ENCODE measurements around the gene ADAMTS17.

ADAMTS17 gene

GRCh38 chr15:100198442-100198841 lies 143.3 kb downstream of the ADAMTS17 start:
- no peaks in the 10 kb centered on the region for H3K36me3 ChIP-seq (ENCODE audit: control insufficient read depth, insufficient read depth, low read length)
- H2AFZ ChIP-seq: no peak overlapping the region
- no peak for TF ChIP-seq CTCF (IDR thresholded peaks at IDR 0.05)
- H3K9me3 ChIP-seq (ENCODE audit: control insufficient read depth, low read length): no peaks in the 10 kb centered on the region
- no peak overlapping the region for H3K4me3 ChIP-seq (ENCODE audit: low read depth, low read length)
- H3K9ac ChIP-seq: no peak overlapping the region
- H3K4me2 ChIP-seq (ENCODE audit: low read length): no peak overlapping the region
- H3K4me1 ChIP-seq: no peaks in the 10 kb centered on the region
- no peaks in the 10 kb centered on the region for H3K79me2 ChIP-seq
- H3K27me3 ChIP-seq (ENCODE audit: control insufficient read depth, insufficient read depth, low read length): no peaks in the 10 kb centered on the region
- no peak overlapping the region for H3K27ac ChIP-seq

GRCh38 chr15:100196326-100197058 lies 145.3 kb downstream of the ADAMTS17 start:
- no peaks in the 10 kb centered on the region for H3K9me3 ChIP-seq (ENCODE audit: control insufficient read depth, low read length)
- H3K36me3 ChIP-seq (ENCODE audit: control insufficient read depth, insufficient read depth, low read length): no peaks in the 10 kb centered on the region
- H3K4me2 ChIP-seq (ENCODE audit: low read length): no peak overlapping the region
- no peak overlapping the region for H3K4me3 ChIP-seq (ENCODE audit: low read depth, low read length)
- H2AFZ ChIP-seq: no peak overlapping the region
- no peak for TF ChIP-seq CTCF (IDR thresholded peaks at IDR 0.05)
- no peak overlapping the region for H3K9ac ChIP-seq
- no peaks in the 10 kb centered on the region for H3K79me2 ChIP-seq
- no peaks in the 10 kb centered on the region for H3K27me3 ChIP-seq (ENCODE audit: control insufficient read depth, insufficient read depth, low read length)
- H3K27ac ChIP-seq: no peak overlapping the region
- H3K4me1 ChIP-seq: no peaks in the 10 kb centered on the region

GRCh38 chr15:100194996-100195395 lies 146.8 kb downstream of the ADAMTS17 start:
- Histone ChIP-seq H3K4me3 (ENCODE audit: low read depth, low read length) (no peak overlapping the region), H3K9me3 (ENCODE audit: control insufficient read depth, low read length) (no peaks in the 10 kb centered on the region), H2AFZ (no peak overlapping the region), H3K79me2 (no peaks in the 10 kb centered on the region), H3K36me3 (ENCODE audit: control insufficient read depth, insufficient read depth, low read length) (no peaks in the 10 kb centered on the region), H3K27me3 (ENCODE audit: control insufficient read depth, insufficient read depth, low read length) (no peaks in the 10 kb centered on the region), H3K9ac (no peak overlapping the region), H3K4me1 (no peaks in the 10 kb centered on the region), H3K27ac (no peak overlapping the region), H3K4me2 (ENCODE audit: low read length) (no peak overlapping the region)
- no peak for TF ChIP-seq CTCF (IDR thresholded peaks at IDR 0.05)

GRCh38 chr15:100193277-100193860 lies 148.4 kb downstream of the ADAMTS17 start:
- no peak overlapping the region for H3K4me2 ChIP-seq (ENCODE audit: low read length)
- no peaks in the 10 kb centered on the region for H3K9me3 ChIP-seq (ENCODE audit: control insufficient read depth, low read length)
- no peaks in the 10 kb centered on the region for H3K4me1 ChIP-seq
- H3K27me3 ChIP-seq (ENCODE audit: control insufficient read depth, insufficient read depth, low read length): no peaks in the 10 kb centered on the region
- no peak overlapping the region for H3K4me3 ChIP-seq (ENCODE audit: low read depth, low read length)
- H3K79me2 ChIP-seq: no peaks in the 10 kb centered on the region
- H3K9ac ChIP-seq: no peak overlapping the region
- no peak overlapping the region for H2AFZ ChIP-seq
- H3K27ac ChIP-seq: no peak overlapping the region
- H3K36me3 ChIP-seq (ENCODE audit: control insufficient read depth, insufficient read depth, low read length): no peaks in the 10 kb centered on the region
- TF ChIP-seq CTCF (IDR thresholded peaks at IDR 0.05): no peak
